Trophoblast cell (in vitro differentiated cells and primary cell): ENCODE results near the gene C1QB.

ENCODE experiments used
- DNase-seq, 2 donors: peaks; one replicate each; pipeline ENCODE4 v3.0.0-alpha.2; 2016
- H2AFZ ChIP-seq: 2 replicates; pipeline ENCODE4 v1.6.1; 2013; ENCODE audit warnings: low read length, moderate library complexity, mild to moderate bottlenecking; ENCODE audit not compliant: insufficient read depth, poor library complexity
- H2AK5ac ChIP-seq: 2 replicates; pipeline ENCODE4 v1.6.1; 2013; ENCODE audit warnings: mild to moderate bottlenecking, low read length
- H2BK120ac ChIP-seq: 2 replicates; pipeline ENCODE4 v1.6.1; 2013; ENCODE audit warnings: low read length, mild to moderate bottlenecking, moderate library complexity; ENCODE audit not compliant: insufficient read depth, poor library complexity
- H2BK12ac ChIP-seq: 2 replicates; pipeline ENCODE4 v1.6.1; 2013; ENCODE audit warnings: mild to moderate bottlenecking, low read length, moderate library complexity
- H2BK5ac ChIP-seq: 2 replicates; pipeline ENCODE4 v1.6.1; 2013; ENCODE audit warnings: low read length, low read depth, moderate library complexity, mild to moderate bottlenecking; ENCODE audit not compliant: poor library complexity
- H3K14ac ChIP-seq: 2 replicates; pipeline ENCODE4 v1.6.1; 2013; ENCODE audit warnings: mild to moderate bottlenecking, low read length
- H3K18ac ChIP-seq: 2 replicates; pipeline ENCODE4 v1.6.1; 2013; ENCODE audit warnings: mild to moderate bottlenecking, low read length
- H3K23ac ChIP-seq: 2 replicates; pipeline ENCODE4 v1.6.1; 2013; ENCODE audit warnings: low read length
- H3K27ac ChIP-seq: 2 replicates; pipeline ENCODE4 v1.5.1; 2013; ENCODE audit warnings: low read depth, mild to moderate bottlenecking, inconsistent platforms, low read length, moderate library complexity
- H3K27me3 ChIP-seq: 2 replicates; pipeline ENCODE4 v1.6.1; 2013; ENCODE audit warnings: inconsistent platforms, mild to moderate bottlenecking, low read length, moderate library complexity; ENCODE audit not compliant: insufficient read depth
- H3K36me3 ChIP-seq, 2 experiments: 1 replicate in 1 of 2; 2 replicates in 1 of 2; pipeline ENCODE4 v1.6.1; 2013; ENCODE audit warnings: low read length in 2 of 2, mild to moderate bottlenecking in 2 of 2, moderate library complexity in 1 of 2; ENCODE audit not compliant: insufficient read depth in 2 of 2, control insufficient read depth in 1 of 2
- H3K4ac ChIP-seq: 2 replicates; pipeline ENCODE4 v1.6.1; 2013; ENCODE audit warnings: low read depth, mild to moderate bottlenecking, low read length, moderate library complexity
- H3K4me1 ChIP-seq, 2 experiments: 1 replicate in 1 of 2; 2 replicates in 1 of 2; pipeline ENCODE4 v1.6.1; 2013; ENCODE audit warnings: low read length in 2 of 2, mild to moderate bottlenecking in 2 of 2, moderate library complexity in 1 of 2; ENCODE audit not compliant: insufficient read depth in 2 of 2, control insufficient read depth in 1 of 2
- H3K4me2 ChIP-seq: 2 replicates; pipeline ENCODE4 v1.6.1; 2013; ENCODE audit warnings: inconsistent platforms, mild to moderate bottlenecking, low read length, moderate library complexity
- H3K4me3 ChIP-seq: 2 replicates; pipeline ENCODE4 v1.5.1; 2013; ENCODE audit warnings: mild to moderate bottlenecking, low read depth, low read length, inconsistent platforms
- H3K79me1 ChIP-seq: one replicate; pipeline ENCODE4 v1.6.1; 2013; ENCODE audit warnings: low read length
- H3K79me2 ChIP-seq: 2 replicates; pipeline ENCODE4 v1.6.1; 2013; ENCODE audit warnings: low read length, mild to moderate bottlenecking; ENCODE audit not compliant: control insufficient read depth, insufficient read depth, poor library complexity
- H3K9ac ChIP-seq: 2 replicates; pipeline ENCODE4 v1.6.1; 2013; ENCODE audit warnings: mild to moderate bottlenecking, low read length
- H3K9me3 ChIP-seq: 2 replicates; pipeline ENCODE4 v1.6.1; 2013; ENCODE audit warnings: low read depth, mild to moderate bottlenecking, control low read depth, inconsistent platforms, low read length; ENCODE audit not compliant: insufficient read depth
- H4K12ac ChIP-seq: 2 replicates; pipeline ENCODE4 v1.6.1; 2013; ENCODE audit warnings: low read depth, mild to moderate bottlenecking, low read length, moderate library complexity
- H4K8ac ChIP-seq: 2 replicates; pipeline ENCODE4 v1.6.1; 2013; ENCODE audit warnings: low read depth, mild to moderate bottlenecking, low read length, moderate library complexity
- H4K91ac ChIP-seq: one replicate; pipeline ENCODE4 v1.6.1; 2013; ENCODE audit warnings: low read depth, mild to moderate bottlenecking, low read length, moderate library complexity
- WGBS: extraction: QIAGEN DNeasy Blood & Tissue Kit; methylation state at CpG from one replicate; pipeline ENCODE4 v1.1.7; 2013; ENCODE audit warnings: missing lambda C conversion rate; ENCODE audit not compliant: insufficient read length, insufficient coverage; ENCODE audit errors: extremely low coverage; 5-methylcytosine and 5-hydroxymethylcytosine counted together

Gene C1QB

GRCh38 chr1:22709227-22709626 lies 56.2 kb downstream of the C1QB start:
- no peak overlapping the region for H2AK5ac ChIP-seq
- peak in 1 of 2 donors; percentile 34 for DNase-seq
- H3K79me1 ChIP-seq: no peaks in the 10 kb centered on the region
- no peak overlapping the region for H2AFZ ChIP-seq
- no peak overlapping the region for H3K4me3 ChIP-seq
- no peaks in the 10 kb centered on the region for H3K79me2 ChIP-seq
- H3K23ac ChIP-seq: no peak overlapping the region
- WGBS: no CpG with 5 or more reads among the region's 3 CpGs
- H3K14ac ChIP-seq: no peak overlapping the region
- H4K91ac ChIP-seq: no peak overlapping the region
- peaks cover 0 to 2% of the 10 kb centered on the region in 2 experiments for H3K4me1 ChIP-seq
- H2BK120ac ChIP-seq: no peak overlapping the region
- no peak overlapping the region for H3K18ac ChIP-seq
- no peak overlapping the region for H4K8ac ChIP-seq
- H4K12ac ChIP-seq: no peak overlapping the region
- H3K9ac ChIP-seq: no peak overlapping the region
- H3K27me3 ChIP-seq: peaks cover 22% of the 10 kb centered on the region
- peaks cover 2% of the 10 kb centered on the region for H3K9me3 ChIP-seq
- H3K4ac ChIP-seq: no peak overlapping the region
- H3K27ac ChIP-seq: no peak overlapping the region
- no peak overlapping the region for H3K4me2 ChIP-seq
- no peak overlapping the region for H2BK5ac ChIP-seq
- H2BK12ac ChIP-seq: no peak overlapping the region
- no peaks in the 10 kb centered on the region for H3K36me3 ChIP-seq

DNA sequence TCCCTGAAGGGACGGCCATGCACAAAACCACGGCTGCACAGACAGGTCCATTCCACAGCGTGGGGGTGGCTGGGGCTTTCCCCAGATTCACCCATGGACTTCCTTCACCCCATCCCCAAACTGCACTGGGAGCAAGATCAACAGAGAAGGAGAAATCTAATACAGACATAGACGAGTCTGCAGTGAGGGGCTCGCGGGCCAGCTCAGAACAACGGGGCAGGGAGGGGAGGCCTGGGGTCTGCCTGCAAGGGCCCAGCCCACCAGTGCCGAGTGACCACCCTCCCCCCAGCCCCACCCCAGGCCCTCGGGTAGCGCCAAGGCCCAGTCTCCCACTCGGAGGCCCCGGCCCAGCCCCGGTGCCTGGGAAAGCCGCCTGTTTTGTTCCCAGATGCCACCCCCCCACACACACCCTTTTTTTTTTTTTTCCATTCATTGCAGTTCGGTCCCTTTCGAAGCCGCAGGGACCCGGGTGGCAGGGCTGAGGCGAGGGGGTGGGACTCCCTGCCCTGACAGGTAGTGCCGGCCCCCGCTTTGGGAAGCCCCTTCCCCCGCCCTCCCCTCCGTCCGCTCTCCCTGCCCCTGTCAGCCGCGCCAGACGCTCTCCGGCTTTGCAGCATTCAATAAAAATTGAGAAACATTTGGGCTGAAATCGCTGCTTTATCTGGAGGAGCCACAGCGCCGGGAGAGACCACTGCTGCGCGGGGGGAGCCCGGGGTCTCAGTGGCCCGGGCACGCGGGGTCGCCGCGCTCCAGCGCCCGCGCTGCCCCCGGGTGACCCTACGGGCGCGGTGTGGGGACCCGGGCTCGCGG lies 57.1 kb downstream of the C1QB start:
- Histone ChIP-seq H3K27ac (no peak overlapping the region), H3K4me3 (no peak overlapping the region), H3K23ac (no peak overlapping the region), H3K27me3 (peaks cover 22% of the 10 kb centered on the region), H2BK120ac (no peak overlapping the region), H3K79me1 (no peaks in the 10 kb centered on the region), H2BK5ac (no peak overlapping the region), H4K12ac (no peak overlapping the region), H3K9me3 (peaks cover 2% of the 10 kb centered on the region), H2BK12ac (no peak overlapping the region), H4K8ac (no peak overlapping the region), H4K91ac (no peak overlapping the region), H2AK5ac (no peak overlapping the region), H3K18ac (no peak overlapping the region), H3K4me2 (peak overlapping the region; percentile 82), H3K14ac (no peak overlapping the region), H3K4me1 (peaks cover 0 to 2% of the 10 kb centered on the region in 2 experiments), H3K79me2 (no peaks in the 10 kb centered on the region), H3K4ac (no peak overlapping the region), H3K36me3 (no peaks in the 10 kb centered on the region), H3K9ac (no peak overlapping the region), H2AFZ (peak overlapping the region; percentile 21)
- no CpG with 5 or more reads among the region's 50 CpGs for WGBS
- peak; percentile 22 to 84 for DNase-seq

DNA sequence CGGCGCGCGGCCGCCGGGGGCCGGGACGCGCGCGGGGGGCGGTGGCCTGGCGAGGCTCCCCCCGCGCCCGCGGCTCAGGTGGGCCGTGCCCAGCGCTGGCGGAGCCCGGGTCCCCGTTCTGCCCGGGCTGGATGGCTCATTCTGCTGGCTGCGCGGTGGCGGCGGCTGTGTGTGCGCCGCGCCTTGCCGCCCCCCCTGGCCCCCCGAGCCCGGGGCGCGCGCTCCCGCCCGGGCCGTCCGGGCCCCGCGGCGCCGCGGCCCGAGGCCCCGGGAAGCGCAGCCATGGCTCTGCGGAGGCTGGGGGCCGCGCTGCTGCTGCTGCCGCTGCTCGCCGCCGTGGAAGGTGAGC lies 57.6 kb downstream of the C1QB start, which contains the start of gene EPHB2:
EPHB2 (plus strand) TSS at position 139 of the 349 bp plus-strand sequence; CDS start at position 283, 144 bp downstream.
- peak; percentile 35 to 57 for DNase-seq
- no peak within 1 kb of the TSS for H2BK12ac ChIP-seq
- no CpG with 5 or more reads among the region's 55 CpGs for WGBS
- no peaks in the 10 kb centered on the region for H3K79me2 ChIP-seq
- H3K4me1 ChIP-seq: peaks cover 0 to 2% of the 10 kb centered on the region in 2 experiments
- peaks cover 22% of the 10 kb centered on the region for H3K27me3 ChIP-seq
- no peak within 1 kb of the TSS for H4K8ac ChIP-seq
- H3K18ac ChIP-seq: no peak within 1 kb of the TSS
- peak within 1 kb of the TSS; percentile 64 for H3K4me3 ChIP-seq
- H3K9ac ChIP-seq: no peak within 1 kb of the TSS
- H3K27ac ChIP-seq: no peak within 1 kb of the TSS
- no peak within 1 kb of the TSS for H3K14ac ChIP-seq
- no peaks in the 10 kb centered on the region for H3K79me1 ChIP-seq
- H3K36me3 ChIP-seq: no peaks in the 10 kb centered on the region
- H2BK5ac ChIP-seq: no peak within 1 kb of the TSS
- no peak within 1 kb of the TSS for H2AK5ac ChIP-seq
- no peak within 1 kb of the TSS for H3K4ac ChIP-seq
- peak within 1 kb of the TSS; percentile 21 for H2AFZ ChIP-seq
- no peak within 1 kb of the TSS for H4K12ac ChIP-seq
- no peak within 1 kb of the TSS for H2BK120ac ChIP-seq
- peaks cover 2% of the 10 kb centered on the region for H3K9me3 ChIP-seq
- H3K23ac ChIP-seq: no peak within 1 kb of the TSS
- H4K91ac ChIP-seq: no peak within 1 kb of the TSS
- H3K4me2 ChIP-seq: peak within 1 kb of the TSS; percentile 82

DNA sequence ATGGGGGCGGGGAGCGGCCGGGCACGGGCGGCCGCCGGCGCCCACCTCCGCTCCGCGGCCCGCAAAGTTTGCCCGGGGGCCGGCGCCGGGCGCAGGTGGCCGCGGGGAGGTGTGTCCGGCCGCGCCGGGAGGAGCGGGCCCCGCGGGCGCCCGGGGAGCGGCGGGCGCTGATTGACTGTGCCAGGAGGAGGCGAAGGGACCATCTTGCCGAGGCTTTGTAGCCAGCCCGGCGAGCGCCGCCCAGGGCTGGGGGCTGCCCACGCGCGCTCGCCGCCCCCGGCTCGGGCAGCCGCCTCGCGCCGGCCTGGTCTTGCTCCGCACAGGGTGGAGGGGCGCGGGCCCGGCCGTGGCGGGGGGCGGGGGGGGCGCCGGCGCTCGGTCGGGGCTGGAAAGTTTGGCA lies 58.0 kb downstream of the C1QB start:
- H4K91ac ChIP-seq: no peak overlapping the region
- H3K4me3 ChIP-seq: peak overlapping the region; percentile 43
- H2AFZ ChIP-seq: no peak overlapping the region
- H3K23ac ChIP-seq: no peak overlapping the region
- no peaks in the 10 kb centered on the region for H3K36me3 ChIP-seq
- peak overlapping the region; percentile 82 for H3K4me2 ChIP-seq
- no peak overlapping the region for H3K4ac ChIP-seq
- H4K8ac ChIP-seq: no peak overlapping the region
- no peak overlapping the region for H3K9ac ChIP-seq
- no peaks in the 10 kb centered on the region for H3K79me2 ChIP-seq
- peak; percentile 11 to 58 for DNase-seq
- H4K12ac ChIP-seq: no peak overlapping the region
- H3K9me3 ChIP-seq: peaks cover 2% of the 10 kb centered on the region
- peaks cover 22% of the 10 kb centered on the region for H3K27me3 ChIP-seq
- H2AK5ac ChIP-seq: no peak overlapping the region
- H2BK120ac ChIP-seq: no peak overlapping the region
- no peak overlapping the region for H3K14ac ChIP-seq
- H2BK5ac ChIP-seq: no peak overlapping the region
- H3K27ac ChIP-seq: no peak overlapping the region
- H2BK12ac ChIP-seq: no peak overlapping the region
- H3K4me1 ChIP-seq: peaks cover 0 to 2% of the 10 kb centered on the region in 2 experiments
- no peak overlapping the region for H3K18ac ChIP-seq
- WGBS: no CpG with 5 or more reads among the region's 60 CpGs
- H3K79me1 ChIP-seq: no peaks in the 10 kb centered on the region
